GM18519 (cell line): ENCODE measurements around the gene NCAM1.
A peak's percentile ranks its signal among the peaks of the same experiment; 100 is the strongest.

Source experiments
- ATAC-seq: cut with Tn5 transposase; IDR thresholded peaks from one replicate; pipeline ENCODE4 v1.9.1; 2021; ENCODE audit warnings: mild to moderate bottlenecking, moderate library complexity; ENCODE audit not compliant: unreplicated experiment, low FRiP score

The NCAM1 gene

DNA sequence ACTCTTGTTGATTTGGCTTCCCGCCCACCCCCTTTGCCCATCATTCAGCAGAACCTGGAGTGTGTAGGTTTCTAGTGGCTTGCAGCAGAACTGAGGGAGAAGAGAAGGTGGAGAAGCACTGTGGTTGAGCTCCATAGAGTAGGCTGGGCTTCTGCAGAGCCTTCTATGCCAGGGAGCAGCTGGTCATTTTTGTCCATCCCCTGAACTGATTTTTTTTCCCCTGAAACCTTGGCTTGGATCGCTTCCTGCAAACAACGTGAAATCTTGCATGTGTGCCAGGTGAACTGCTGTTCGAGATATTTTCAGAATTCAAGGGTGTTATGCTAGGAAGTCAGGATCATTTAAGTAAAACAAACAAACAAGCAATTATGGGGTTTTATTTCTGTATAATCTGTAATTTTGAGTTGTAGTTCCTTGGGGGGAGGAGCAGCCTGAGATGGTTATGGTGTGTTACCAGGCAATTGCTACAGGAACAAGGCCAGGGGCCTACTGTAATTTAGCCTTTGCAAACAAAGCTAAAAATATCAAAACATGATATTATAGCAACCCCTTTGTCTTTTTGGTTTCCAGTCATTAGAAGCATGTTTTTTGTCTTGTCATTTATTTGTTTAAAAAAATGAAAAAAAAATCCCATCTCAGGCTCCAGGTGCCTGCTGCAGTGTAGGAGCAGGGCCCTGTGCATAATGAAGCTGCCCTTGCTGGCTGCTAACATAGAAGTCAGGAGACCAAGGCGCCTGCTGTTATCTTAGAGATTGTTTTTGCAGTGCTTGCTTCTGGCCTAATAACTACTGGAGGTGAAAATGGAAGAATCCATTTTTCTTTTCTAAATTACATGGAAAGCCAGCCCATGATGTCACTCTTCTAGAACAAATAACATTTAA lies 200.7 kb downstream of the NCAM1 start:
- no peak for ATAC-seq

DNA sequence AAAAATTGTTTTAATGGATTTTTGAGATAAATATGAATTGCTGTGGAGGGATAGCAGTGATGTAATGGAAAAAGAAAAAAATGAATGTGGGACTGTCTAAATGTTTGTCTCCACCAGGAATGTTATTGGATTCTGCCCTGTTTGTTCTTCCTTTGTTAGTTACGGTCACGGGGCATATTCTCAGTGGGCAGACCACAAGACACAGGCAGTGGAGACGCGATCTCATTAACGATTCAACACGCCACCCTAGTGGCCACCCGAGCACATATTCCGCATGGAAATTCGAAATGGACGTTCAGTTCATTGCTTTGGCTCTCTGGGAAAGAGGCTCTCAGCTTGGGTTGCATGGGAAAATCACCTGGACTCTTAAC lies 201.4 kb downstream of the NCAM1 start:
- no peak for ATAC-seq

DNA sequence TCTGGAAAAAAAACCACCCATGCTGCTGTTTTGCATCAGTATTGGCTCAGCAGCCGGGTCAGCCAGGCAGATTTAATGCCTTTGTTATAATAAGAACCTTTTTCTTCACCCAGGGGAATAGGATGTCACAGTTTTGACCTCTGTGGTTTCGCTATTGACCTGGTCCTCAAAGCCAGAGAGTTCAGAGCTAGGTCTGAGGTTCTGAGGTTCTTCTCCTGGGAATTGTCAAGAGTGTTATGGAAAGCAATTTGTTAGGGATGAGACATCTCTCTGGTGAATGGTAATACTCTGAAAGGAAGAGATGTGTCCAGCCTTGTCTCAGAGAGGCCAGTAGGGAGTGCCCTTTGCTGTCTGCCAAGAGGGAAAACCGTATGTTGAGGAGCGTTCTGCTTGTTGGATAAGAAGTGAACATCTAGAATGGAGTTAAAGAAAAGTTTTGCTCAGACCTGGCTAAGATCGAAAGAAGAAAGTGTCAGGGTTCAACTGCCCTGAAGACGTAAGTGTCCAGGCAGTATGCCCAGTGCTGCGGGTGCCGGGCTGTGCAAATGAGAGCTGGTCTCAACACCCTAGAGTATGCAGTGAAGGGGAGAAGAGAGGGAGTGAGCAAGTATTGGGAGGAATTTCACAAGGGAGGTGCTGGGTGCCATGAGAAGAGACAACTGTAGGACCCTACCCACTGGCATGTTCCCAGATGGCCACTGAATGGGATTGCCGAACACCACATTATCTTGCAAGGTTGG lies 202.2 kb downstream of the NCAM1 start:
- ATAC-seq, result no peak

DNA sequence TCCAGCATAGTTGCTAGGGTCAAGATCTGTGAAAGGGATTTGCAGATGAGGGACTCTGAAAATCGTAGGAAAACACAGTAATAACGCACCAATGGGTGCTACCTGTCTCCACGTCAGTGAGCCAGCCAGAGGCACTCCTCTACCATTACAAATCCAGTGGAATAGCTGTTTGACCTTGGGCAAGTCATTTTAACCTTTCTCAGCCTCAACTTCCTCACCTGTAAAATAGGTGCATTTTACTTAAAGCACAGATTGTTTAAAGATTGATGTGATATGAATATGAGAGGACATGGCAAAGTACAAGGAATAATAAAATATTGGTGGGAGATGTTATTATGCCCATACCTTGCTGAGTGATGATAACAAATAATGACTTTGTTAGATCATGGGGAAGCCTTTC lies 205.1 kb downstream of the NCAM1 start:
- no peak for ATAC-seq

DNA sequence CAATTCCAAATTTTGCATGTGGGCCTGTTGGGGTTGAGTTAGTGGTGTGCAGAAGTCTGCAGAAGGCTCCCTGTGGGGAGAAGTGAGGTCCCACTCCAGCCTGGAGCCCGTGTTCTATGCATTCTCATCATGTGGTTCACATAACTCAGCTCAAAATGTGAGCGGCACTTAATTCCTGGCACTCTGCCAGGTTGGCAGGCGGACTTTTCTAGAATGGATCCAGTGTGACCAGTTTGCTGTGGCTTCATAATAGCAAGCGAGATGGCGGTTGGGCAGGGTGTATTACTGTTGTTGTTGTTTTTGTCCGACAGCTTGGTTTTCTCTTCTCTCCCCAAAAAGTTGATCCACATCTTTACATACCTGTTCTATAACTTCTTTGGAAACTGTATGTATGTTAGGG lies 206.4 kb downstream of the NCAM1 start:
- no peak for ATAC-seq

DNA sequence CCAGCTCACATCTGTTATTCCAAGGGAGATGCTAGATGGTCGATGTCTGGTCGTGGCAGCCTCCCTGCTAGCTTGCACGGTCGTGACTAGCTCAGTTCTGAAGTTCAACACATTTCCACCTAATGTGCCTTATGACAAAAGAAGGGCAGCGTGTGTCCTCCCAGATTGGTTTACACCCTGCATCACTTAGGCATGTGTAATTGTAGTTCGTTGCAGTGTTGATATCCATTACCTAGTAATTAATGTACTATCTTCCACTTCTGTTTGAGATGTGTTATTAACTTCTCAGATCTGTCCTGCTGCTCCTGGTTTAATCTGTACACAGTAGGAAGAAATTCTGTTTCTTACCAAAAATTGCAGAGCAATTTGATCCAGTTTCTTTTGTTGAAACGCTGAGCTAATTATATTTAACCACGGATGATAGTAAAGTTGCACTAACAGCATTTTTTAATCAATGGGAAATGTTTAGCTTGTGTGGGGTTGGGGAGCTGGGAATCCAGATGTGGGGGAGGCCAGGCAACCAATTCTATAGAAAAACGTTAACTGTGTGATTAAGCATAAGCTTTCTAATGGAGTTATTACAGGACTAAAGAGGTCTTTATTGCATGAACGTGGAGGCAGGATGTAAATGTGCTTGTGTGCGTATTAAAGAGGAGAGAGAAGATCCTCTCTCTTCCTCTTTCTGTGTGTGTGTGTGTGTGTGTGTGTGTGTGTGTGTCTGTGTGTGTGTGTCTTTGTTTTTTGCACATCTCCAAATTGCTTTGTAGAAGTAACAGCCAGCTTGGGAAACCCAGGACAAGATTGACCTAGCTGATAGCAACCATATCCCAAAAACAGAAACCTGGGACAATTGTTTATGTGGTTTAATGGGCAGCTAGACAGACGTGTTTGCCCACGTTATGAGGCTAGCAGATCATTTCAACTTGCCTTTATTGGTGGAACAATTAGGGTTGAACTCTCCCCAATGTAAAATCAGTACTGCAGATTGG lies 207.4 kb downstream of the NCAM1 start:
- ATAC-seq, result no peak

DNA sequence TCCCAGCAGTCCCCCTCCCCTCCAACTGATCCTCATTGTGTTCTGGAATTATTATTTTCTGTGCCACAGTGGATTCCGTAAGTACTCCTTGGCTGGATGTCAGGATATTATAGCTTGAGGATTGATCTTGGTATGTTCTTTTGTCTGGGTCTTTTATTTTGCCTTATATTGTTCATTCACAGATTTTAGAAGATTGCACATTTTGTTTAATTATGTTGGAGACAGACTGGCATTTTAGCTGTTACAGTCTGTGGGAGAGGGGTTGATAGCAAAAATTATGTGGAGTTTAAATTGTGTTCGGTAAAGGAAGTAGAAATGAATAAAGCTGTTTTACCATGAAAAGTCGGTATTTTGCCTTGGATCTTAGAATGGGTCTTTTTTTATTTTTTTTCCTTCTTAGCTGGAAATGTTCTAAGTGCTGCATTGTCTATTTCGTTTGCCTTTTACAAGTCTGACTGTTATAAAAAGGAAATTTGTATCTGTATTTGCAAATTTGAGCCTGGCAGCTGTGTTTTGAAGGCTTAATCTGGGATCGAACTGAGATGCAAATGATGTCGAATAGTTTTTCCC lies 211.2 kb downstream of the NCAM1 start:
- no peak for ATAC-seq

DNA sequence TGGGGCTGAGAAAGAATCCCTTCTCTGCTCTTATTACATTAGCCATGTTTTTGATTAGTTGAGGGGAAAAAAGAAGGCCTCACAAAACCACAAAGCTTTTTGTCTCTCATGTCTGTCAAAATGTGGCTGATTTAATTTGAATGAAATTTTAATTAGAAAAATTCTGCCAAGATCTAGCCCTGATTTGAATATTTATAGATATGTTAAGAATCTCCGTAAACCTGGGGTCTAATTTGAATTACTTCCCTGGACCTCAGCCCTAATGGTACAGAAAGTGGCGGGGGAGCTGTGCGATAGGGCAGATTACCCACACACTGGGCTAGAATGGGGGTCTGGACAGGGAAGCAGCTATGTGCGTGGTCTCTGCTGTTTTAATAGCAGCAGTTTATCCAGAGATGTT lies 211.9 kb downstream of the NCAM1 start:
- no peak for ATAC-seq

DNA sequence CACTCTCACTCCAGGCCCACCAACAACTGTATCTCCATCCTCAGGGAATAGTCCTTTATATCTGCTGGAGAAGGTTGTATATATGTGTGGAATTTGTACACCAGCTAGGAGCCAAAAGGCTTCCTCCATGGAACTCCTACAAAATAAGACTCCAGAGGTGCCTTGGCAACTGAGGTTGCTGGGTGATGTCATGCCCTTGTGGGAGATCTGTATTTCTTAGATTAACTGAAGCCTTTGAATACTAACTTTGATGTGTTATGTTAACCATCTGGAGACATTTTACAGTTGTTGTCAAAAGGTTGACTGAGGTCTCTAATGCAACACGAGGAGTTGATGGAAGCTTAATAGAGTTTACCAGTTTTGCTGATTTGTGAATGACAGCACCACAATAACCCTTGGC lies 213.7 kb downstream of the NCAM1 start:
- ATAC-seq, result no peak

DNA sequence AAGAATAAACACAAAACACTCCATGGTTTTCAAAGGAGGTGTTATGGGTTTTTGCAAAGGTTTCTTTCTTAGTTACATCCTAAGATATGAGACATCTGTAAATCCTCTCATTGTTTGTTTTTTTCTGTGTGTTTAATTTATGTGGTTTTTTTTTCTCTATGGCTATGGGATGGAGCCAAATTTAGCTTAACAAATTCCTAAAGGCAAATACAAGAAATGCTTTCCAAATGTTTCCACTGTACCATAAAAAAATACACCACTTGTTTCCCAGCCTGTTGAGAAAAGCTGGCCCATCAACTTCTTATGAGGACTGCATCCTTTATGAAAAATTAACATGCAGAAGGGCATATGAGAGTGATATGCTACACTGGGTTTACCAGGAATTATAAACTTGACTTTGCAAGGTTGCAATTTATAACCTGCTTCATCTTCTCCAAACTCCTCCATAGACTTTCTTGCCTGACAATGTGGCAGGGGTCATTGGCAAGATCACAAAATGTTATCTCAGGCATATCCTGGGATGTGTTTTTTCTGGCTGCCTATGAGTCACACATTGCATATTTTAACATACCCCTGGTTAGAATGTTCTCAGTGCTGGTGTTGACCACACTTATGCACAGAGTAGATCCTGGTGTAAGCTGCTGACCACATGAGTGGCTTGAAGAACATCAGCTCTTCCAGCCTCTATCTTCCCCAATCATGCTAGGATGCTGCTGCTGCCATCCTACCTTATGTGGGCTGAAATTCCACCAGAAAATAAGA lies 215.6 kb downstream of the NCAM1 start:
- ATAC-seq, result no peak

DNA sequence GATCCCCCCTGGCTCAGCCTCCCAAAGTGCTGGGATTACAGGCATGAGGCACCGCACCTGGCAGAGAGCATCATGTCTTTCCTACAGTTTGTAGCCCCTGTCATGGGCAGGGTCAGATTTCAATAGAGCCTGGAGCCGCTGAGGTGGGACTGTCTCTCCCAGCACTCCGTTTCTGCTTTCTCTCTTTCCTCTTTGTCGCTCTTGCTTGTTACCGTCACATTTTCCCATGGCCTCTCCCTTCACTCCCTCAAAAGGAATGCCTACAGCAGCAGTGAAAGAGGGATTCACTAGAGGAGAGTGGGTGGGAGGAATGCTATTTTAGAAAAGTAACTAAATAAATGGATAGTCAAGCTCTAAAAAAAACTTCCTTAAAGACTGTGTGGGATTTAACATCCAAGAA lies 216.5 kb downstream of the NCAM1 start:
- no peak for ATAC-seq

DNA sequence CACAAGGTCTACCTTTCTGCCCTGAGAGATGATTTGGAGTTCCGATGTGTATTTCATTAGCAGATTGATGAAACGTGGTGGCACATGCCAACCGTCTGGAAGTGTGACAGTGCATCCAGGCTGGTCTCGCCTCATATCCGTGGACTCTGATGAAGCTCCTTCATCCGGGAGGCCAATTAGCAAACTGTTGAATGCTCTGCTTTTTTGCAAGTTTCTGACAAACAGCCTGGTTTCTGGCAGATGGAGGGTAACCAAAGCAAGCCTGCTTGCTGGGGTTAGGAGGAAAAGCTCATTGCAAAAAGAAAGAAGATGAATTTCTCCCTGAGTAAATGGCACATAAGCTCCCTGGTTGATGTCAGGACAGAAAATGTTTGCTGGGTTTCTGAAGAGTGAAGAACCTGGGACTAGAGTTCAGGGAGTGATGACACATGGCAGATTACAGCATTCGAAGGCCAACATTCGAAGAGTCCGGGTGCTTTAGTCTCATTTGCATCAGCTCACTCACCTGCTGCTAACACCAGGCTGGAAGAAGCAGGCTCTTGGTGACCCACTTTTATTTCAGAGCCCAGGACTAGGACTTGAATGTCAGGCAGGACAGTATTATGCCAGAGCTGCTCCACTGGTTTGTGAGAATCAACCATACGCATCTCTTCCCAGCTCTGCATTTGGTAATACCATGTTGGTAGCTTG lies 217.3 kb downstream of the NCAM1 start:
- ATAC-seq, result no peak

DNA sequence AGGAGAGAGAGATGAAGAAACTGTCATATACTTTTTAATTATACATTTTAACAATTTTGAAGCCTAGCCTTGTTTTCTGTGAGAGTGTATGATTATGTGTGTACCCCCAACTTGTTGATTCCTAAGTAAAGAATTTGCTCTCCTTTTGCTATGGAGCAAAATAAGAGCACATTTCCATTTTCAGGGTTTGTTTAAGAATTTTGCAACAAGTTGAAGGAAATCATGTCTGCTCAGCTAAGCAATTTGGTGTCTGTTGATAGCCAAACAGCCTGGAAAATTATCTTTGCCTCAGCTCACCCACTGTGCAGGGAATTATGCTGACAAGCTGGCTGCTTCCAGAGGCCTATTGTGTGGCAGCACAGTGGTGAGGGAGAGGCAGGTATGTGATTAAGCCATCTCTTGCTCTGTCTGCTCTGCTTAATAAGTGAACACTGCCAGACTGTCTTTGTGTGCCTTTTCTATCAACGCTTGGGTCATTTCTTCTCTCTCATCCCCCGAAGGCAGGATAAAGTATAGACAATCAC lies 218.0 kb downstream of the NCAM1 start:
- ATAC-seq, result no peak

DNA sequence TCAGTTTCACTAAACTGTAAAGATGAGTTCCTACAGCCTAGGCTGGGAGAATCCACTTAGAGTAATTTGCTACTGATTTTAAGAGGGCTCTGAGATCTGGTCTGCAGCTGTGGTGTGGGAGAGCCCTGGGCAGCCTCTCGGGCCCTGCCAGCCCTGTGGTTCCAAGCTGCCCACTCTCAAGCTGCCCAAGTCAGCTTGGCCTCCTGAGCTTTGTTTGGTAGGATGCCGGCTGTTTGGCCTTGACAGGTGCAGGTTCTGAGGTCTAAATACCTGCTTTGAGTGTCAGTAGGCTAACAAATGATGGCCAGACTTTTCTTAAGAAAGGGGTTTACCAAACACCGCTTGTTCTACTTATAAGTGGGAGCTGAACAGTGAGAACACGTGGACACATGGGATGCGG lies 219.9 kb downstream of the NCAM1 start:
- no peak for ATAC-seq

DNA sequence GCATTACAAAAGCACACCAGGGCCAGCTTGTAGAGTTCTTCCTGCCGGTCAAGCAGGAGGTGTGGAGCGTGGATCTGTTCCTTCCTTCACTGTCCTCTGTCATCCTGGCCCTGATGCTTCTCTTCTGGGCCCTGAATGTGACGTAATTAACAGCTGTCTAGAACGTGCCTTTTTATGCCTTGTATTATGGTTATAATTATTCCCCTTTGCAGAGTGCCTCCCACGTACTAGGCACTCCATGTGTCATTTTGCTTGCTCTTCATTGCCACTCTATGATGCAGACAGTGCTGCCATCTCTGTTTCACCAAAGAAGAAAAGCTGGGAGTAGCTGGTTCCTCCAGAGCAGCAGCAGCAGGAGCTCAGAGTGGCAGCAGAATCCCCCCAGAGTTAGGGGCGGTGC lies 221.1 kb downstream of the NCAM1 start:
- ATAC-seq, result no peak

DNA sequence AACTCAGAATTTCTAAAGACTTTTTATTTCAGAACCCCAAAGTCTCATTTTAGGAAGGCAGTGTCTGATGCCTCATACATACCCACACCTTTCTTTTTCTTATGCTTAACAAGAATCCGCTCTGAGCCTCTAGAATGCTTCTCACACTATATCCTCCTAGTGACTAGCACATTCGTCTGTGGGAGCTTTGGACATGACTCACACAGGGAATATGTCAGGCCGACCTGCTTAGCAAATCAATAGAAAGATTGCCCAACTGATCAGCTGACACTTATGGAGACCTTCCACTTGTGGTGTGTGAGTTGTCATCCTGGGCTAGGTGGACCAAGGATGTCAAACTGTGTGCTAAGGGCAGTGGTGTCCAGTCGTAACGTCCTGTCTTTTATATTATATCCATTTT lies 223.3 kb downstream of the NCAM1 start:
- no peak for ATAC-seq

DNA sequence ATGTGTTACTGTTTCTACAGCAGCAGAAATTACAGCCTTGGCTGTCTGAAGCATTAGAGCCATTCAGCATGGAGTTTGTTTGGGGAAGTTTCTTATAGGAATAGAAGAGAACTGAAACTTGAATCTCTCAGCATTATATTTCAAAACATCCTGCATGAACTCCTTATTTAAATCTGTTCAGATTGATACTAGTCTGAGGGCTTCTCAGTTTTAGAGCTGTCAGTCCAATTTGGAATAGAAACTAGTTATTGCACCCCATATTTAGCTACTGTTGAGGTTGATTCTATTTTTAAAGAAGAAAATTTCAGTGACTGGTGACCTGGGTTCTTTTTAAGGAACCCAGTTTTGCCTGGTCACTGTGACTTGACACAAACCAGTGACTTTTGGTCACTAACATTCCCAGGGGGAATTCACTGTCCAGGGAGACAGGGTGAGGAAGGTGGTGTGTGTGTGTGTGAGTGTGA lies 227.2 kb downstream of the NCAM1 start:
- ATAC-seq, result peak; percentile 74

DNA sequence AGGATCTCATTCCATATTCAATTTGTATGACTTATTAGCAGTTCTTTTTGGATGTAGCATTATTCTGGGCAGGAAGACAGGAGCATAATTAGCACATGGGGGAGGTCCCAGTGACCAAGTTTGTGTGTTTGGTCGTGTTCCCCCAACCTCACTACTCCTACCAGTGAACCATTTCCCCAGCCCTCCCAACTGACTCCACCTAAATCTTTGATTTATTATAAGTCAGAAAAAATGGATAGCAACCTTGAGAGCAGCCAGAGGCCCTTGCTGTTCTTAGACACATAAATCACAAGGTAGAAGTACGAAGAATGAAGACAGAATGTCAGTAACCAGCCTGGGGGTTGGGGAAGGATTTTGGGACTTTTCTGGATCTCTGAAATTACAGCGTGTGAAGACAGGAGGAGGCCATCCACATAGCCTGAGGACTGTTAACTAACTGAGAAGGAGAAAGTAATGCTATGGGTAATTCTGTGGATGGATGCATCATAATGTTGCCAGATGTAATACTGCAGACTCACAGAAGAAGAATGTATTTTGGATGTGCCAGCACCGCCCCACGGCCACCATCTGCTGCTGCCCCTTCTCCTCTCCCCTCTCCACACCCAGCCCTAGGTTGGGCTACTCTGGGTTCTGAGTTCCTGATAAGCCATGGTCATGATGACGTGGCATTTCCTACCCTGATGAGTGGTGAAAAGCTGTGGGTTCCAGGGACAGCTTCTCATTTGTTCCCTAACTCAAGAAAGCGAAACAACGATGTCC lies 228.9 kb downstream of the NCAM1 start:
- ATAC-seq, result no peak
